Naive thymus-derived CD4-positive, alpha-beta T cell (primary cell): Measurements from ENCODE around the gene CCNG2. TPM values are rescaled to one million over a fixed set of nuclear protein-coding genes. Genes with fewer than 3 reads are reported as not detected.

Experiments used
- ATAC-seq: fragments of 150-1000 bp; cut with Tn5 transposase; 2 replicates; pipeline ENCODE4 v1.10.0; 2021; ENCODE audit warnings: mild to moderate bottlenecking, moderate library complexity
- CTCF ChIA-PET: fragments of 350-600 bp; sonication (Branson Sonifier 250); formaldehyde crosslinking; loops from one replicate; lab custom pipeline; 2021; ENCODE audit warnings: antibody characterized with exemption; lab: Charles Lee
- POLR2A ChIA-PET: fragments of 350-600 bp; sonication (Branson Sonifier 250); formaldehyde crosslinking; loops from one replicate; lab custom pipeline; 2021; ENCODE audit warnings: antibody characterized with exemption, inconsistent platforms; lab: Charles Lee
- DNase-seq, 9 donors: peaks; one replicate each; pipeline versions ENCODE4 v3.0.0 to v3.0.0-alpha.2; 2020 to 2022; ENCODE audit warnings: mixed read lengths in 1 of 9
- H3K27ac ChIP-seq: one replicate; pipeline ENCODE4 v1.7.0; 2013; ENCODE audit warnings: mild to moderate bottlenecking, low read depth, low read length, moderate library complexity
- H3K27me3 ChIP-seq, 2 donors: one replicate each; pipeline ENCODE4 v1.7.0; 2013; ENCODE audit warnings: low read length in 2 of 2, mild to moderate bottlenecking in 2 of 2, moderate library complexity in 2 of 2; ENCODE audit not compliant: control insufficient read depth in 2 of 2, insufficient read depth in 2 of 2
- H3K36me3 ChIP-seq, 3 experiments: 1 replicate in 2 of 3; 2 replicates in 1 of 3; pipeline ENCODE4 v1.7.0; 2013; ENCODE audit warnings: low read length in 3 of 3, mild to moderate bottlenecking in 3 of 3, moderate library complexity in 1 of 3; ENCODE audit not compliant: insufficient read depth in 3 of 3, control insufficient read depth in 2 of 3
- H3K4me1 ChIP-seq, 2 donors: one replicate each; pipeline ENCODE4 v1.7.0; 2013; ENCODE audit warnings: low read length in 2 of 2, mild to moderate bottlenecking in 2 of 2, moderate library complexity in 1 of 2; ENCODE audit not compliant: control insufficient read depth in 2 of 2, insufficient read depth in 2 of 2
- H3K4me3 ChIP-seq: 2 replicates; pipeline ENCODE4 v1.7.0; 2013; ENCODE audit warnings: mild to moderate bottlenecking, low read length
- H3K9me3 ChIP-seq, 3 experiments: 1 replicate in 2 of 3; 2 replicates in 1 of 3; pipeline ENCODE4 v1.7.0; 2013; ENCODE audit warnings: low read length in 3 of 3; ENCODE audit not compliant: control insufficient read depth in 2 of 3
- H3K27ac Mint-ChIP-seq, 9 donors: one replicate each; pipeline ENCODE4 v1.8.0; 2020 to 2022; ENCODE audit warnings: mixed read lengths in 9 of 9, mild to moderate bottlenecking in 8 of 9, moderate library complexity in 5 of 9, inconsistent platforms in 2 of 9
- H3K27me3 Mint-ChIP-seq, 5 donors: one replicate each; pipeline ENCODE4 v1.8.0; 2021 to 2022; ENCODE audit warnings: mixed read lengths in 5 of 5, mild to moderate bottlenecking in 1 of 5
- H3K36me3 Mint-ChIP-seq, 5 donors: one replicate each; pipeline ENCODE4 v1.8.0; 2020 to 2022; ENCODE audit warnings: mixed read lengths in 5 of 5, mild to moderate bottlenecking in 3 of 5, inconsistent platforms in 1 of 5
- H3K4me1 Mint-ChIP-seq, 7 donors: one replicate each; pipeline ENCODE4 v1.8.0; 2020 to 2022; ENCODE audit warnings: mixed read lengths in 7 of 7, mild to moderate bottlenecking in 3 of 7, inconsistent platforms in 1 of 7
- H3K4me3 Mint-ChIP-seq, 10 donors: one replicate each; pipeline ENCODE4 v1.8.0; 2020 to 2022; ENCODE audit warnings: mild to moderate bottlenecking in 10 of 10, mixed read lengths in 10 of 10, moderate library complexity in 6 of 10, inconsistent platforms in 2 of 10
- H3K9me3 Mint-ChIP-seq, 11 donors: one replicate each; pipeline ENCODE4 v1.8.0; 2020 to 2022; ENCODE audit warnings: mixed read lengths in 11 of 11, mild to moderate bottlenecking in 4 of 11, inconsistent platforms in 1 of 11, moderate library complexity in 1 of 11
- intact Hi-C, 2 donors: fragments of 100-400 bp; cut with micrococcal nuclease; formaldehyde crosslinking; loops; one replicate each; pipeline ENCODE4 v1.15.1; 2023
- polyA plus RNA-seq, 2 donors: library from polyadenylated mRNA; unstranded; fragments of 300-500 nt; fragmentation: Illumina TruSeq; gene quantifications; one replicate each; pipeline ENCODE4 v1.2.3, GENCODE V29; 2021
- total RNA-seq, 6 experiments: library from RNA in 5 of 6; stranded (reverse) in 5 of 6; gene quantifications; 1 replicate in 5 of 6; 2 replicates in 1 of 6; pipeline ENCODE4 v1.2.3 and lab custom pipeline; 2021 to 2026

CCNG2 gene
- total and polyA plus RNA-seq, 7 experiments from 2014 or later, result 8.5 to 36.7 (median 24.8) TPM

DNA sequence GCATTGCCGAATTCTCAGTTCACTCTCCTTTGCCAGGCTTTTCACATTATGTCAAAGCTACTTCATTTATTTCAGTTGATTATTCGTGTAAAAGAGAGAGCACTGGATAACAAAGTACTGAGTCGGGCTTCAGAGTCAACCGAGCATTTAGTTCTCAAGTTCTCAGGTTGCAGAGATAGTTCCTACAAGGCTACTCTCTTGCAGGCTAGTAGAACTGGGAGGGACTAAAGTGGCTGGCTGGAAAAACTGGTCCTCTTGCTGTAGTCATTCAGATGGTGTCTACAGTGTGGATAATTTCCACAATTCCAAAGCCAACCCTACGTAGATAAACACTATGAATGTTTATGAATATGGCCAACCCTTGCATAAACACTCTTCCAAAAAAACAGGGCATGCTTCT is 4.6 kb upstream of the CCNG2 start:
- intact Hi-C loops, result no loop called here
- H3K36me3 Mint-ChIP-seq, result peaks cover 0 to 5% (median 0%) of the 10 kb centered on the region in 5 donors
- H3K9me3 Mint-ChIP-seq, result peaks cover 0 to 7% (median 0%) of the 10 kb centered on the region in 11 donors
- no peak for DNase-seq
- peaks cover 13 to 33% (median 29%) of the 10 kb centered on the region in 7 donors for H3K4me1 Mint-ChIP-seq
- Histone ChIP-seq H3K4me1 (peaks cover 8 to 17% of the 10 kb centered on the region in 2 donors), H3K9me3 (no peaks in the 10 kb centered on the region), H3K27ac (no peak overlapping the region), H3K4me3 (no peak overlapping the region), H3K36me3 (peaks cover 0 to 3% (median 0%) of the 10 kb centered on the region in 3 experiments), H3K27me3 (no peaks in the 10 kb centered on the region)
- H3K27me3 Mint-ChIP-seq, result peaks cover 0 to 7% (median 0%) of the 10 kb centered on the region in 5 donors
- POLR2A ChIA-PET, result no interaction called here
- H3K27ac Mint-ChIP-seq, result no peak overlapping the region
- CTCF ChIA-PET, result interaction anchor here (0.6 to 0.9 kb wide), 4 partner anchors 18 to 185 kb away, joined by 3 to 5 read pairs (median 4); no protein-coding TSS in a partner anchor
- H3K4me3 Mint-ChIP-seq, result no peak overlapping the region
- ATAC-seq, result no peak

GRCh38 chr4:77153006-77153405 is 4.0 kb upstream of the CCNG2 start:
- H3K36me3 Mint-ChIP-seq, result peaks cover 0 to 5% (median 0%) of the 10 kb centered on the region in 5 donors
- peaks cover 0 to 7% (median 0%) of the 10 kb centered on the region in 11 donors for H3K9me3 Mint-ChIP-seq
- ChIA-PET CTCF (interaction anchor here (0.6 to 0.7 kb wide), 2 partner anchors 17 to 49 kb away, joined by 3 to 5 read pairs; no protein-coding TSS in a partner anchor), POLR2A (interaction anchor here (0.6 to 1.6 kb wide), 2 partner anchors 9 to 24 kb away, joined by 3 read pairs; no protein-coding TSS in a partner anchor)
- H3K4me3 Mint-ChIP-seq, result no peak overlapping the region
- Histone ChIP-seq H3K9me3 (no peaks in the 10 kb centered on the region), H3K36me3 (peaks cover 0 to 7% (median 0%) of the 10 kb centered on the region in 3 experiments), H3K27me3 (no peaks in the 10 kb centered on the region), H3K4me1 (peaks cover 8 to 17% of the 10 kb centered on the region in 2 donors), H3K4me3 (no peak overlapping the region), H3K27ac (no peak overlapping the region)
- peak overlapping the region in 1 of 9 donors; percentile 8 for H3K27ac Mint-ChIP-seq
- ATAC-seq, result no peak
- H3K4me1 Mint-ChIP-seq, result peaks cover 13 to 33% (median 29%) of the 10 kb centered on the region in 7 donors
- no peak for DNase-seq
- intact Hi-C loops, result no loop called here
- H3K27me3 Mint-ChIP-seq, result peaks cover 0 to 7% (median 0%) of the 10 kb centered on the region in 5 donors

DNA sequence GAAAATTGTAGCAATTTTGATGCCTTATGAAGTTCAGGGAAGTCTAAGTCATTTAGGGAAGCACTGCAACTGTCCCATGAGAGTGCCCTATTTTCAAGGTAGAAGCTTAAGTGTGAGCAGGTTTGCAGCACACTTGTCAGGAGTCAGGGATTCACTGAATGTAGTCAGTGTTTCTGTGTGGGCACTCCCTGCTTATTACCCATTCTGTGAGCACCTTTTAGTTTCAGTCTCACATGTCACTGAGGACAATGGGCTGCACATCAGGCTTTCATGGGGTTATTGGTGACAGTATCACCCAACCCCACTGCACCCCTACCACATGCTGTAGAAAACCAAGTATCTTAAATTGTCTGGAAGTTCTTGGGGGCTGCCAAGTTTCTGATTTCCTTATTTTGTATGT is 2.9 kb upstream of the CCNG2 start:
- DNase-seq, result no peak
- Histone ChIP-seq H3K36me3 (peaks cover 0 to 7% (median 0%) of the 10 kb centered on the region in 3 experiments), H3K4me3 (no peak overlapping the region), H3K27me3 (no peaks in the 10 kb centered on the region), H3K4me1 (peaks cover 10 to 17% of the 10 kb centered on the region in 2 donors), H3K27ac (no peak overlapping the region), H3K9me3 (no peaks in the 10 kb centered on the region)
- H3K36me3 Mint-ChIP-seq, result peaks cover 0 to 5% (median 0%) of the 10 kb centered on the region in 5 donors
- intact Hi-C loops, result no loop called here
- CTCF ChIA-PET, result interaction anchor here (3.0 kb wide), 1 partner anchor 50 kb away, joined by 12 read pairs; no protein-coding TSS in a partner anchor
- peaks cover 0 to 7% (median 0%) of the 10 kb centered on the region in 5 donors for H3K27me3 Mint-ChIP-seq
- H3K4me3 Mint-ChIP-seq, result no peak overlapping the region
- peaks cover 0 to 7% (median 0%) of the 10 kb centered on the region in 11 donors for H3K9me3 Mint-ChIP-seq
- POLR2A ChIA-PET, result interaction anchor here (1.0 to 2.5 kb wide), 3 partner anchors 9 to 39 kb away, joined by 3 to 13 read pairs (median 4); no protein-coding TSS in a partner anchor
- ATAC-seq, result no peak
- peaks cover 13 to 41% (median 37%) of the 10 kb centered on the region in 7 donors for H3K4me1 Mint-ChIP-seq
- no peak overlapping the region for H3K27ac Mint-ChIP-seq

DNA sequence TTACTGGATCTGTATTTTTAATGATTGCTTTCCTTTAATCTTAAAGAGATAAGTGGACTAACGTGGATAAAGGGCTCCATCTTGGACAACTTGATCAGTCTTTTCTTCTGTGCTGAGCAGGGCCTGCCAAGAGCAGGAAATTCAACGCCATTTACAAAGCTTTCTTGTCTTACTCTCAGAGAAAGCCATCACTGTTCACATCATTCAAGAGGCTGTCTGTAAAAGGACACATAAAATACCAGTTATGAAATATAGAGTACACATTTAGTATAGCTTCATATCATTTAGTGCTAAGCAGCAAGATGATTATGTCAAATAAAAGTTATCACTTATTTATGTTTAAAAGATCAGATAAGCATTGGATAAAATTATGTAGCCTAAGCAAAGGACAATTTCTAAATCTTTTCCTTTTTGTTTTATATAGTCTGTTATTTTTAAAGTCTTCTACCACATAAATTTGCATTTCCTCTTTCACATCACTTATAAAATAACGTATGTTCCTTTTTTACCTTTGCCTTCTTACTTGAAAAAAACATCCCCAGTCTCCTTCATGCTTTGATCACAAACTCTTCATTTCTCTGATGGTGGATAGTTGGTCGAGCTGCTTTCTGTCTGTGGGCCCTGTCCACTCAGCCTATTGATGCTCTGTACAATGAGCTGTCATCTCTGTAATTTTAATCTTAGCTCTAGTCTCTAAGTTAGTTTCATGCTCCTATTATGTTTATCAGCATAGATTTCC is 2.1 kb upstream of the CCNG2 start:
- Histone ChIP-seq H3K4me1 (peaks cover 10 to 17% of the 10 kb centered on the region in 2 donors), H3K36me3 (peaks cover 0 to 7% (median 0%) of the 10 kb centered on the region in 3 experiments), H3K4me3 (no peak overlapping the region), H3K27ac (no peak overlapping the region), H3K9me3 (no peaks in the 10 kb centered on the region), H3K27me3 (no peaks in the 10 kb centered on the region)
- peak overlapping the region in 8 of 10 donors; percentile 2 to 99 (median 69) for H3K4me3 Mint-ChIP-seq
- H3K9me3 Mint-ChIP-seq, result peaks cover 0 to 7% (median 0%) of the 10 kb centered on the region in 11 donors
- intact Hi-C loops, result loop anchor here (5.0 kb wide), 7 partner anchors 163 to 1782 kb away; partner anchors contain the start of genes BMP2K (in 1 of the 2), CDKL2 (in 1 of the 2), NAAA (in 1 of the 2) and PAQR3 (in 1 of the 2)
- ATAC-seq, result no peak
- peaks cover 0 to 5% (median 0%) of the 10 kb centered on the region in 5 donors for H3K36me3 Mint-ChIP-seq
- no peak for DNase-seq
- ChIA-PET CTCF (interaction anchor here (0.6 to 3.0 kb wide), 4 partner anchors 49 to 115 kb away, joined by 3 to 12 read pairs (median 3); no protein-coding TSS in a partner anchor), POLR2A (interaction anchor here (0.6 to 4.0 kb wide), 7 partner anchors 7 to 157 kb away, joined by 3 to 38 read pairs (median 4); partner anchors contain the start of gene CCNI)
- peaks cover 0 to 6% (median 0%) of the 10 kb centered on the region in 5 donors for H3K27me3 Mint-ChIP-seq
- H3K4me1 Mint-ChIP-seq, result peaks cover 13 to 48% (median 43%) of the 10 kb centered on the region in 7 donors
- peak overlapping the region in 8 of 9 donors; percentile 4 to 99 (median 45) for H3K27ac Mint-ChIP-seq

DNA sequence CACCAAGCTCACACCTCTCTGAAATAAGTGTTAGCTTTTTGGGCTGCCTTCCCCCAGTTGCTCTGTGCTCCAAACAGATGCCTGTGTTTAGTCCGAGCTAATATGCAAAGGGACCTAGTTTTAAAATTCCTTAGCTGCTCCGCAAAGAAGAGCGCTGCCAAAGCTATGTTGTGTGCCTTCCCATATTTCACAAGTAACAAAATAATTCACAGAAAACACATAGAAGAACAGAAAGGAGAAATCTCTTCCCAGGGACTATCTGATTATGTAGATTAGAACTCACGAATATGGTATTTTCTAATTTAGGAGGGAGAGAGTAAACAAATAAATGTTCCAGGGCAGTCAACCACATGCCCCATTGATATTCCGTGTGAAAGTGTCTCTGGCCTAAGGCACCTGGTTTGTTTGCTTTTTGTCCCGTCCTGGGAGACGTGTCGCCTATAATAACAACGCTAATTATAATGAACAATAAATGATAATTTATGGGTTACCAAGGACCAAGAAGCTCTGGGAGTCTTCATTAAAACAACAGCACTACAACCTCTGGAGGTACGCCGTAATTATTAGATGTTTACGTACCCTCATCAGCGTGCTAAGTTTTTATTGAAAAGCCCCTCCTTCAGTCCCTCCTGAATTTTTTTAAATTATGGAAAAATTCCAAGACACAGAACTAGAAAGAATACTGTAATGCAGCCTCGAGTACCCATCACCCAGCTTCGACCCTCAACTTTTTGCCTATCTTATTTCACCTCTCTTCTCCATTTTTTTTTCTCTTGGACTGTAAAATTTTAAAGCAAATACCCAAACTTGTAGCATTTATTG is 1.2 kb upstream of the CCNG2 start:
- ChIA-PET CTCF (interaction anchor here (0.8 to 3.0 kb wide), 5 partner anchors 13 to 116 kb away, joined by 3 to 12 read pairs (median 3); no protein-coding TSS in a partner anchor), POLR2A (interaction anchor here (0.6 to 4.0 kb wide), 9 partner anchors 8 to 1761 kb away, joined by 3 to 38 read pairs (median 3); partner anchors contain the start of gene CCNI)
- intact Hi-C loops, result loop anchor here (1.0 to 5.0 kb wide), 23 partner anchors 37 to 1781 kb away; partner anchors contain the start of genes BMP2K (in 2 of the 2), MRPL1 (in 2 of the 2), USO1 (in 2 of the 2) and CDKL2 (in 1 of the 2)
- Mint-ChIP-seq H3K27ac (peak overlapping the region; percentile 88 to 99 (median 99)), H3K36me3 (peaks cover 0 to 5% (median 4%) of the 10 kb centered on the region in 5 donors), H3K4me1 (peaks cover 13 to 52% (median 43%) of the 10 kb centered on the region in 7 donors), H3K27me3 (peaks cover 0 to 6% (median 0%) of the 10 kb centered on the region in 5 donors), H3K4me3 (peak overlapping the region; percentile 92 to 99 (median 98)), H3K9me3 (peaks cover 0 to 7% (median 0%) of the 10 kb centered on the region in 11 donors)
- no peaks in the 10 kb centered on the region for H3K9me3 ChIP-seq
- H3K27ac ChIP-seq, result peak overlapping the region; percentile 66
- ATAC-seq, result no peak
- peak overlapping the region; percentile 99 for H3K4me3 ChIP-seq
- peaks cover 0 to 7% (median 0%) of the 10 kb centered on the region in 3 experiments for H3K36me3 ChIP-seq
- H3K4me1 ChIP-seq, result peaks cover 10 to 17% of the 10 kb centered on the region in 2 donors
- DNase-seq, result no peak
- no peaks in the 10 kb centered on the region for H3K27me3 ChIP-seq
